Kidney epithelial cell (primary cell): ENCODE data around the gene PDE6H. TPM values are rescaled to one million over a fixed set of nuclear protein-coding genes. Genes with fewer than 3 reads are reported as not detected.

Experiments
- DNase-seq: peaks from one replicate; pipeline ENCODE4 v3.0.0-alpha.2; 2010; ENCODE audit warnings: low read depth
- H3K27me3 ChIP-seq: 2 replicates; pipeline ENCODE4 v1.6.0; 2011; ENCODE audit warnings: low read length; ENCODE audit not compliant: control insufficient read depth, insufficient read depth
- H3K36me3 ChIP-seq: 2 replicates; pipeline ENCODE4 v1.5.1; 2011; ENCODE audit warnings: low read length; ENCODE audit not compliant: control insufficient read depth, insufficient read depth
- H3K4me3 ChIP-seq: 2 replicates; pipeline ENCODE4 v1.5.1; 2011; ENCODE audit warnings: low read depth, mild to moderate bottlenecking, control low read depth, low read length
- total RNA-seq: library from RNA; depleted of rRNA; stranded (reverse); fragments of >200 nt; gene quantifications from 2 replicates; pipeline ENCODE4 v1.2.3, GENCODE V29; 2015
- TF ChIP-seq, protein P1 (sequence below): IDR thresholded peaks from 2 replicates; pipeline ENCODE4 v1.5.1; 2011; ENCODE audit warnings: mild to moderate bottlenecking, moderate library complexity, low read length, control low read depth, inconsistent platforms; ENCODE audit not compliant: insufficient read depth, poor library complexity, severe bottlenecking

The PDE6H gene
- total RNA-seq, 1 donor from 2014 or later: not detected

DNA sequence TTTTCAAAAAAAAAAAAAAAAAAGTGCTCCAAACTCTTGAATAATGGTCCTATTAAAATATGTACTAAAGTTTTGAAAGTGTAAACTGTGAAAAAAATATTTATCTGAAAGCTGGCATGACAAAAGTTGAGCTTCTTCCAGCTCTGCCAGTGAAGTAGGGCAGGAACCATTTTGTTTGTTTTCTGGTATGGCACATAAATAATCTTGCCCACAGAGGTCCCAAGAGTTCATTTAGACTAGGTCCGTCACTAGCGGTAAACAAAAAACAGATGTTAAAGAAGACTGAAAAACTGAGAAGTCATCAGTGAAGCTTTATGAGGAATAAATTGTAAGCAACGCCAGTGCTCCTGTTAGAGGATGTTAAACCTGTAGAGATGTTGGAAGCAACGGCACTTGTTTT is 41.5 kb upstream of the PDE6H start:
- TF ChIP-seq, protein P1, sequence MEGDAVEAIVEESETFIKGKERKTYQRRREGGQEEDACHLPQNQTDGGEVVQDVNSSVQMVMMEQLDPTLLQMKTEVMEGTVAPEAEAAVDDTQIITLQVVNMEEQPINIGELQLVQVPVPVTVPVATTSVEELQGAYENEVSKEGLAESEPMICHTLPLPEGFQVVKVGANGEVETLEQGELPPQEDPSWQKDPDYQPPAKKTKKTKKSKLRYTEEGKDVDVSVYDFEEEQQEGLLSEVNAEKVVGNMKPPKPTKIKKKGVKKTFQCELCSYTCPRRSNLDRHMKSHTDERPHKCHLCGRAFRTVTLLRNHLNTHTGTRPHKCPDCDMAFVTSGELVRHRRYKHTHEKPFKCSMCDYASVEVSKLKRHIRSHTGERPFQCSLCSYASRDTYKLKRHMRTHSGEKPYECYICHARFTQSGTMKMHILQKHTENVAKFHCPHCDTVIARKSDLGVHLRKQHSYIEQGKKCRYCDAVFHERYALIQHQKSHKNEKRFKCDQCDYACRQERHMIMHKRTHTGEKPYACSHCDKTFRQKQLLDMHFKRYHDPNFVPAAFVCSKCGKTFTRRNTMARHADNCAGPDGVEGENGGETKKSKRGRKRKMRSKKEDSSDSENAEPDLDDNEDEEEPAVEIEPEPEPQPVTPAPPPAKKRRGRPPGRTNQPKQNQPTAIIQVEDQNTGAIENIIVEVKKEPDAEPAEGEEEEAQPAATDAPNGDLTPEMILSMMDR: no peak
- Histone ChIP-seq H3K36me3 (no peaks in the 10 kb centered on the region), H3K4me3 (no peak overlapping the region), H3K27me3 (no peaks in the 10 kb centered on the region)
- DNase-seq: no peak

DNA sequence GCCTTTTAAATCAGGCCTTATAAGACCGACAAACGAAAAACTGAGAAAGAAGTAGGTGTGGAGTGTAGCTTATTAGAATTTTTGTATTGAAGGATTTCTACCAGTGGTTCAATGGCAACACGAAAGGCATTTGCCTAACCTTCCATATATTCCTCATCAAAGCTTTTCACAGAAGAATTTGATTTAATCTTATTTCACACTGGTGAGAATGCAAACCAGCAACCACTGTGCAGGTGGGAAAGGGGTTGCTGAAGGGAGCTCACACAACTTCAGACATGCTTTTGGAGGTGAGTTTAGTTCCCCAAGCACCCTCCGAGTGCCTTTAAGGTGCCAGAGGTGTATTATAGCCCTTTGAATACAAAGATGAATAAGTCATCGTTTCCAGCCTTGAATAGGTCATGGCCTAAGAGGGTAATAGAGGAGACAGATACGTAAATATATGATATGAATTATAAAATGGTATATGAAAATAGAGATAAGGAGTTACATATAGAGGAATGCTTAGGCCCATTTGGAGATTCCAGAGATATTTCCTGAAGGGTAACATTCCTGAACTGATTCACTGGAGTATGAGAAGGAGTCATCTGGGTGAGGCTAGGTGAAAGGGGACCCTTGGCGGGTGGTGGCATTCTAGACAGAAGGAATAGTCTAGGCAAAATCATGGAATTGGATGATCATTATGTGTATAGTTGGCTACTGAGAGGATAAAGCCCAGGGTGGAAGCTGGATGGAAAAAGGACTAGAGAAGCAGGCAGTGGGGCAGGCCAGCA is 40.9 kb upstream of the PDE6H start:
- H3K27me3 ChIP-seq: no peaks in the 10 kb centered on the region
- DNase-seq: no peak
- no peaks in the 10 kb centered on the region for H3K36me3 ChIP-seq
- no peak overlapping the region for H3K4me3 ChIP-seq
- TF ChIP-seq, protein P1: no peak

GRCh38 chr12:14934511-14934910 is 38.3 kb upstream of the PDE6H start:
- Histone ChIP-seq H3K4me3 (no peak overlapping the region), H3K27me3 (no peaks in the 10 kb centered on the region), H3K36me3 (no peaks in the 10 kb centered on the region)
- no peak for DNase-seq
- TF ChIP-seq, protein P1: no peak

- TF ChIP-seq, protein P1: no peak
- no peak for DNase-seq
- no peak overlapping the region for H3K4me3 ChIP-seq
- H3K27me3 ChIP-seq: no peaks in the 10 kb centered on the region
- no peaks in the 10 kb centered on the region for H3K36me3 ChIP-seq
Observed at GRCh38 chr12:14935031-14935430, 37.8 kb upstream of the PDE6H start.

GRCh38 chr12:14936224-14936861 is 36.5 kb upstream of the PDE6H start:
- Histone ChIP-seq H3K27me3 (no peaks in the 10 kb centered on the region), H3K36me3 (no peaks in the 10 kb centered on the region)
- no peak for DNase-seq

More at GRCh38 chr12:14936224-14936861, 36.5 kb upstream of the PDE6H start:
- TF ChIP-seq, protein P1: no peak
- no peak overlapping the region for H3K4me3 ChIP-seq
